Measurements from ENCODE around the gene BARHL1.

Gene BARHL1

GRCh38 chr9:132541870-132542830 lies 40.3 kb upstream of the BARHL1 start:
- no peak for DNase-seq (ENCODE audit: low spot score)
- no peak for TF ChIP-seq CTCF (IDR thresholded peaks at IDR 0.05; ENCODE audit: extremely low read depth, missing control alignments)

- no peak for TF ChIP-seq CTCF (IDR thresholded peaks at IDR 0.05; ENCODE audit: extremely low read depth, missing control alignments)
- DNase-seq (ENCODE audit: low spot score) = no peak
Measured at GRCh38 chr9:132543251-132543650, 39.2 kb upstream of the BARHL1 start.

- no peak for DNase-seq (ENCODE audit: low spot score)
- no peak for TF ChIP-seq CTCF (IDR thresholded peaks at IDR 0.05; ENCODE audit: extremely low read depth, missing control alignments)
Measured at GRCh38 chr9:132543960-132544359, 38.4 kb upstream of the BARHL1 start.

- no peak for DNase-seq (ENCODE audit: low spot score)
- no peak for TF ChIP-seq CTCF (IDR thresholded peaks at IDR 0.05; ENCODE audit: extremely low read depth, missing control alignments)
Measured at GRCh38 chr9:132545578-132545977, 36.8 kb upstream of the BARHL1 start.

GRCh38 chr9:132546148-132547051 lies 36.0 kb upstream of the BARHL1 start:
- DNase-seq (ENCODE audit: low spot score) = no peak
- peak; percentile 7 for TF ChIP-seq CTCF (IDR thresholded peaks at IDR 0.05; ENCODE audit: extremely low read depth, missing control alignments)

- TF ChIP-seq CTCF (IDR thresholded peaks at IDR 0.05; ENCODE audit: extremely low read depth, missing control alignments) = no peak
- DNase-seq (ENCODE audit: low spot score) = no peak
Measured at GRCh38 chr9:132547052-132547431, 35.4 kb upstream of the BARHL1 start.

GRCh38 chr9:132547436-132547835 lies 35.0 kb upstream of the BARHL1 start:
- DNase-seq (ENCODE audit: low spot score) = no peak
- TF ChIP-seq CTCF (IDR thresholded peaks at IDR 0.05; ENCODE audit: extremely low read depth, missing control alignments) = no peak
